Mammary epithelial cell (primary cell): ENCODE measurements around the gene ZNF580.

Experiments
- CTCF ChIP-seq, 2 donors: IDR thresholded peaks in 1 of 2; conservative IDR thresholded peaks in 1 of 2; 2 replicates each; pipeline ENCODE4 v1.5.1; 2011 to 2012; ENCODE audit warnings: inconsistent platforms in 2 of 2, low read length in 2 of 2, mild to moderate bottlenecking in 2 of 2, control low read depth in 1 of 2, low read depth in 1 of 2; ENCODE audit not compliant: insufficient read depth in 1 of 2; ENCODE audit errors: extremely low read depth in 1 of 2
- EZH2 ChIP-seq: IDR thresholded peaks from 2 replicates; pipeline ENCODE4 v1.6.1; 2012; ENCODE audit warnings: low read length, inconsistent platforms, borderline replicate concordance

GRCh38 chr19:55680339-55681130, 39.7 kb downstream of the ZNF580 start:
- no peak for TF ChIP-seq CTCF (conservative IDR thresholded peaks at IDR 0.05 in 1 of 2, IDR thresholded peaks at IDR 0.05 in 1 of 2; ENCODE audit: extremely low read depth in 1 of 2, insufficient read depth in 1 of 2, low read depth in 1 of 2, low read length in 2 of 2)
- TF ChIP-seq EZH2: no peak
